Measurements from ENCODE around the gene ZNF3. TPM values are rescaled to one million over a fixed set of nuclear protein-coding genes. Genes with fewer than 3 reads are reported as not detected.

ZNF3 gene
- total RNA-seq, 1 donor from 2014 or later = 16.7 TPM

DNA sequence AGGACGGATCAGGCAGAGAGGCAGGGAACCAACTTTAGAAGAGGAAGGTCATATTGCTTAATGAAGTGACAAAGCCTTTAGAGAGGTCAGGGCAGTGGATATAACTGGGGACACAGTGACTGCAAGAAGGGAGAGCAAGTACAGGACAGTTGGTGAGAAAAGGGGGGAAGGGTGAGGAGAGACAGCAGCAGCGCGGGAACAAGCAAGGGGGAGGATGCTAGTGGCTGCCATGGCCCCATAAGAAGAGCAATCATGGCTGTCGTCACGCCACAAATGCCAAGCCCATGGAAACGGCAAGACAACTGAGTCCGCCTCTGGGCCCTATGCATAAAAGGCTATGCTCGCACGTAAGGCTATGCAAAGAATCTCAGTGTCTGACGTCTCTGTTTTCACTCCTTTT lies 9.1 kb downstream of the ZNF3 start:
- intact Hi-C loops (cut with DNase I) = no loop called here
- peaks cover 19 to 82% of the 10 kb centered on the region in 2 donors for H3K36me3 ChIP-seq
- TF ChIP-seq, protein P1, sequence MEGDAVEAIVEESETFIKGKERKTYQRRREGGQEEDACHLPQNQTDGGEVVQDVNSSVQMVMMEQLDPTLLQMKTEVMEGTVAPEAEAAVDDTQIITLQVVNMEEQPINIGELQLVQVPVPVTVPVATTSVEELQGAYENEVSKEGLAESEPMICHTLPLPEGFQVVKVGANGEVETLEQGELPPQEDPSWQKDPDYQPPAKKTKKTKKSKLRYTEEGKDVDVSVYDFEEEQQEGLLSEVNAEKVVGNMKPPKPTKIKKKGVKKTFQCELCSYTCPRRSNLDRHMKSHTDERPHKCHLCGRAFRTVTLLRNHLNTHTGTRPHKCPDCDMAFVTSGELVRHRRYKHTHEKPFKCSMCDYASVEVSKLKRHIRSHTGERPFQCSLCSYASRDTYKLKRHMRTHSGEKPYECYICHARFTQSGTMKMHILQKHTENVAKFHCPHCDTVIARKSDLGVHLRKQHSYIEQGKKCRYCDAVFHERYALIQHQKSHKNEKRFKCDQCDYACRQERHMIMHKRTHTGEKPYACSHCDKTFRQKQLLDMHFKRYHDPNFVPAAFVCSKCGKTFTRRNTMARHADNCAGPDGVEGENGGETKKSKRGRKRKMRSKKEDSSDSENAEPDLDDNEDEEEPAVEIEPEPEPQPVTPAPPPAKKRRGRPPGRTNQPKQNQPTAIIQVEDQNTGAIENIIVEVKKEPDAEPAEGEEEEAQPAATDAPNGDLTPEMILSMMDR (IDR thresholded peaks at IDR 0.05) = no peak
- TF ChIP-seq POLR2AphosphoS5 (IDR thresholded peaks at IDR 0.05; ENCODE audit: insufficient read depth in 1 of 2, low read depth in 1 of 2) = no peak
- TF ChIP-seq POLR2A (IDR thresholded peaks at IDR 0.05) = no peak
- no peaks in the 10 kb centered on the region for H3K4me1 ChIP-seq
- DNase-seq (ENCODE audit: extremely low spot score in 2 of 2) = no peak
- H3K27ac ChIP-seq = no peak overlapping the region
- H3K4me3 ChIP-seq = no peak overlapping the region
- H3K9me3 ChIP-seq = peaks cover 16% of the 10 kb centered on the region
- no peaks in the 10 kb centered on the region for H3K27me3 ChIP-seq

DNA sequence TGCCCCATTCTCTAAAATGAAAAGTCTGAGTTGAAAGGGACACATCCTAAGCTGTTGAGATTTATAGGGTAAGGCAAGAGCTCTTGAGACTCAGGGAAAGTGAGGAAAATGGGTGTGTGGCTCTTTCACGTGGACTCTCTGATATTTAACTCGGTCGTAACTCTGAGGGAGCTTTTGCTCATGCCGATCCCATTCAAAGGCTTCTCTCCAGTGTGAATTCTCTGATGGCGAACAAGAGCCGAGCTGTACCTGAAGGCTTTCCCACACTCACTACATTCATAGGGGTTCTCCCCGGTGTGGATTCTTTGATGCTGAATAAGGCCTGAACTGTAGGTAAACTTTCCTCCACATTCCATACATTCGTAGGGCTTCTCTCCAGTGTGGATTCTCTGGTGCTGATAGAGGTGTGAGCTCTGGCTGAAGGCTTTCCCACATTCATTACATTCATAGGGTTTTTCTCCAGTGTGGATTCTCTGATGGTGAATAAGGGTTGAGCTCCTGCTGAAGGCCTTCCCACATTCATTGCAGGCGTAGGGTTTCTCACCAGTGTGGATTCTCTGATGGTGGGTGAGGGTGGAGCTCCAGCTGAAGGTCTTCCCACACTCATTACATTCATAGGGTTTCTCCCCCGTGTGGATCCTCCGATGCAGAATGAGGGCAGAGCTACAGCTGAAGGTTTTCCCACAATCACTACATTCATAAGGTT lies 10.4 kb downstream of the ZNF3 start:
- Histone ChIP-seq H3K27me3 (no peaks in the 10 kb centered on the region), H3K27ac (no peak overlapping the region), H3K36me3 (peaks cover 19 to 70% of the 10 kb centered on the region in 2 donors), H3K4me1 (peaks cover 6% of the 10 kb centered on the region), H3K4me3 (no peak overlapping the region), H3K9me3 (peaks cover 16% of the 10 kb centered on the region)
- intact Hi-C loops (cut with DNase I) = no loop called here
- no peak for DNase-seq (ENCODE audit: extremely low spot score in 2 of 2)
- TF ChIP-seq POLR2A (IDR thresholded peaks at IDR 0.05) (no peak), POLR2AphosphoS5 (IDR thresholded peaks at IDR 0.05; ENCODE audit: insufficient read depth in 1 of 2, low read depth in 1 of 2) (no peak)
- TF ChIP-seq, protein P1 (IDR thresholded peaks at IDR 0.05) = no peak

DNA sequence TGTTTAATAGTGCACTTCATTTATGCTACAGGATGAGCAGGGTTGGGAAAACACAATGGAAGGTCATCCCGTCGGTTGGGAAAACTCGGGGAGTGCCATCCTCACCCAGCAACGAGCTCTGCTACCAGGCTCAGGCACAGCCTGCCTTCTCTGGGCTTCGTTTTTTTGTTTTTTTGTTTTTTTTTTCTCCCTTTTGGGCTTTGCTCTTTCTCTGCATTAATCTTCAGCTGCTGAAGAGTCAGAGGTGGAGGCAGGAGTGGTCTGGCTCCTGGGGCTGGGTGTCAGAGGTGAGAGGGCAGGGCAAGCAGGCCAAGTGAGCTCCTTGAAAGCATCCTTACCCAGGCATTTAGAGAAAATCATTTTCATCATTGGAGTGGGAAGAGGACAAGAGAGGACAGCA lies 11.5 kb downstream of the ZNF3 start:
- TF ChIP-seq, protein P1 (IDR thresholded peaks at IDR 0.05) = no peak
- TF ChIP-seq POLR2AphosphoS5 (IDR thresholded peaks at IDR 0.05; ENCODE audit: insufficient read depth in 1 of 2, low read depth in 1 of 2) (no peak), POLR2A (IDR thresholded peaks at IDR 0.05) (no peak)
- intact Hi-C loops (cut with DNase I) = no loop called here
- DNase-seq (ENCODE audit: extremely low spot score in 2 of 2) = no peak
- Histone ChIP-seq H3K27me3 (no peaks in the 10 kb centered on the region), H3K9me3 (peaks cover 16% of the 10 kb centered on the region), H3K4me3 (no peak overlapping the region), H3K27ac (no peak overlapping the region), H3K36me3 (peaks cover 19 to 58% of the 10 kb centered on the region in 2 donors), H3K4me1 (peaks cover 18% of the 10 kb centered on the region)

DNA sequence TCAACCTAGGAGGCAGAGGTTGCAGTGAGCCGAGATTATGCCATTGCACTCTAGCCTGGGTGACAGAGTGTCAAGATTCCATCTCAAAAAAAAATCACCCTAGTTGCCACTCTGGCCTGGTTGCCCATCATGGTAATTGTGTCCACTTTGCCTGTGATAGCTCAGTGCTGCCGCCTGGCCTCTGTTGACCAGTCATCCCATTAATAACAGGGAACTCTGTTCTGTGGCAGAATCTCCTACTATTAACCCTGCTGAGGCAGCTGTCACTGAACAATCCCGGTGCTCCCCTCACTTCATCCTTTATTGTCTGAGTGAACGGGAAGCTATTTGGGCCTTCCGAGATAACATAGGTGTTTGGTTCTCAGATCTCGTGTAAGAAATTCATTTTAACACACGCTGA lies 14.6 kb downstream of the ZNF3 start:
- H3K4me1 ChIP-seq = peaks cover 18% of the 10 kb centered on the region
- H3K4me3 ChIP-seq = no peak overlapping the region
- no peak overlapping the region for H3K27ac ChIP-seq
- TF ChIP-seq, protein P1 (IDR thresholded peaks at IDR 0.05) = no peak
- no peak for TF ChIP-seq POLR2AphosphoS5 (IDR thresholded peaks at IDR 0.05; ENCODE audit: insufficient read depth in 1 of 2, low read depth in 1 of 2)
- no peak for TF ChIP-seq POLR2A (IDR thresholded peaks at IDR 0.05)
- H3K9me3 ChIP-seq = peaks cover 11% of the 10 kb centered on the region
- H3K27me3 ChIP-seq = no peaks in the 10 kb centered on the region
- H3K36me3 ChIP-seq = peaks cover 18 to 50% of the 10 kb centered on the region in 2 donors
- DNase-seq (ENCODE audit: extremely low spot score in 2 of 2) = no peak
- intact Hi-C loops (cut with DNase I) = no loop called here

- intact Hi-C loops (cut with DNase I) = no loop called here
- Histone ChIP-seq H3K9me3 (no peaks in the 10 kb centered on the region), H3K4me3 (no peak overlapping the region), H3K36me3 (peaks cover 5 to 49% of the 10 kb centered on the region in 2 donors), H3K4me1 (peaks cover 18% of the 10 kb centered on the region), H3K27ac (no peak overlapping the region), H3K27me3 (no peaks in the 10 kb centered on the region)
- TF ChIP-seq POLR2AphosphoS5 (IDR thresholded peaks at IDR 0.05; ENCODE audit: insufficient read depth in 1 of 2, low read depth in 1 of 2) = peak in 1 of 2 donors; percentile 31
- TF ChIP-seq, protein P1 (IDR thresholded peaks at IDR 0.05) = no peak
- no peak for TF ChIP-seq POLR2A (IDR thresholded peaks at IDR 0.05)
- no peak for DNase-seq (ENCODE audit: extremely low spot score in 2 of 2)
Observed at GRCh38 chr7:100065452-100066186, 15.9 kb downstream of the ZNF3 start.
